Measurements from ENCODE around the gene SARS1. TPM values are rescaled to one million over a fixed set of nuclear protein-coding genes. Genes with fewer than 3 reads are reported as not detected.

The SARS1 gene
- total and polyA plus RNA-seq, 2 donors (not counting 1 experiment from before 2014, with no cell fraction given): 59.1 to 115 TPM

DNA sequence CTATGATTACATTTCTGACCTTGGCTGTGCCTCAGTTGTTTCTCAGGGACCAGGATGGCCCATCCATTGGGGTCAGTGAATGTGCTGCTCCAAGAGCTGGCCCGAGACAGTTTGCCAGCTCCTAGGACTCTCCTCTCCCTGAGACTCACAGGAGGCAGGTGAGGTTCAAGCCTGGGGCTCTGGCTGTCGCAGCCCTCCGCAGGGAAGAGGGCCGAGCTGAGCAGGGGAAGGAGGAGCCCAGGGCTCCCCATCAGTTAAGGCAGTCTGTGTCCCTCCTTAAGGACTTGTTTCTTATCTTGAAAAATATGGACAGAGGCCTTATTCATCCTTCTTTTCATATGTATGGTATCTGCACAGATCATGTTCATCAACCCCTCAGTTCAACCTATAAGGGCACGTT is 26.6 kb upstream of the SARS1 start:
- no peak overlapping the region for H3K9ac ChIP-seq (ENCODE audit: low read length)
- no peaks in the 10 kb centered on the region for H3K79me2 ChIP-seq (ENCODE audit: control insufficient read depth, insufficient read depth, low read length)
- H3K27ac Mint-ChIP-seq: no peak overlapping the region
- H3K4me3 Mint-ChIP-seq: no peak overlapping the region
- DNase-seq (no peak), ATAC-seq (ENCODE audit: low read depth) (no peak)
- no peaks in the 10 kb centered on the region for H3K36me3 ChIP-seq (replicated peaks in 1 of 2; ENCODE audit: control extremely low read depth in 1 of 2, control insufficient read depth in 1 of 2, extremely low read depth in 1 of 2, insufficient read depth in 2 of 2, low read length in 1 of 2)
- 58% methylated on average over 2 of the region's 5 CpGs for WGBS (ENCODE audit: insufficient coverage)
- peaks cover 27% of the 10 kb centered on the region for H3K27me3 Mint-ChIP-seq
- H3K4me2 ChIP-seq (replicated peaks; ENCODE audit: low read depth, low read length, poor library complexity, severe bottlenecking): no peak overlapping the region
- intact Hi-C loops (cut with micrococcal nuclease): no loop called here
- H3K9me3 Mint-ChIP-seq (ENCODE audit: insufficient read depth): no peaks in the 10 kb centered on the region
- no peaks in the 10 kb centered on the region for H3K9me3 ChIP-seq (ENCODE audit: control extremely low read depth in 1 of 3, control insufficient read depth in 2 of 3, insufficient read depth in 1 of 3, low read length in 2 of 3)
- CTCF ChIA-PET: no interaction called here
- no peak overlapping the region for H3K4me3 ChIP-seq (ENCODE audit: control extremely low read depth in 1 of 5, extremely low read depth in 1 of 5, insufficient read depth in 1 of 5, low read depth in 2 of 5, low read length in 4 of 5)
- TF ChIP-seq EZH2 (IDR thresholded peaks at IDR 0.05; ENCODE audit: borderline replicate concordance, insufficient read depth, low read depth, low read length, poor library complexity, severe bottlenecking): no peak
- TF ChIP-seq, protein P1, sequence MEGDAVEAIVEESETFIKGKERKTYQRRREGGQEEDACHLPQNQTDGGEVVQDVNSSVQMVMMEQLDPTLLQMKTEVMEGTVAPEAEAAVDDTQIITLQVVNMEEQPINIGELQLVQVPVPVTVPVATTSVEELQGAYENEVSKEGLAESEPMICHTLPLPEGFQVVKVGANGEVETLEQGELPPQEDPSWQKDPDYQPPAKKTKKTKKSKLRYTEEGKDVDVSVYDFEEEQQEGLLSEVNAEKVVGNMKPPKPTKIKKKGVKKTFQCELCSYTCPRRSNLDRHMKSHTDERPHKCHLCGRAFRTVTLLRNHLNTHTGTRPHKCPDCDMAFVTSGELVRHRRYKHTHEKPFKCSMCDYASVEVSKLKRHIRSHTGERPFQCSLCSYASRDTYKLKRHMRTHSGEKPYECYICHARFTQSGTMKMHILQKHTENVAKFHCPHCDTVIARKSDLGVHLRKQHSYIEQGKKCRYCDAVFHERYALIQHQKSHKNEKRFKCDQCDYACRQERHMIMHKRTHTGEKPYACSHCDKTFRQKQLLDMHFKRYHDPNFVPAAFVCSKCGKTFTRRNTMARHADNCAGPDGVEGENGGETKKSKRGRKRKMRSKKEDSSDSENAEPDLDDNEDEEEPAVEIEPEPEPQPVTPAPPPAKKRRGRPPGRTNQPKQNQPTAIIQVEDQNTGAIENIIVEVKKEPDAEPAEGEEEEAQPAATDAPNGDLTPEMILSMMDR (IDR thresholded peaks at IDR 0.05): no peak
- H3K27ac ChIP-seq (ENCODE audit: low read length in 2 of 2): no peak overlapping the region
- peaks cover 0 to 9% (median 2%) of the 10 kb centered on the region in 4 experiments for H3K27me3 ChIP-seq (replicated peaks in 1 of 4; ENCODE audit: control extremely low read depth in 1 of 4, control insufficient read depth in 3 of 4, insufficient read depth in 4 of 4, low read length in 3 of 4)
- no peaks in the 10 kb centered on the region for H3K4me1 ChIP-seq (ENCODE audit: control insufficient read depth in 2 of 2, insufficient read depth in 2 of 2, low read length in 2 of 2)
- H3K4me1 Mint-ChIP-seq: no peaks in the 10 kb centered on the region
- POLR2A ChIA-PET: no interaction called here
- no peaks in the 10 kb centered on the region for H4K20me1 ChIP-seq (ENCODE audit: control insufficient read depth, insufficient read depth, low read length, poor library complexity, severe bottlenecking)
- H2AFZ ChIP-seq (ENCODE audit: insufficient read depth, low read depth, low read length, poor library complexity, severe bottlenecking): no peak overlapping the region

DNA sequence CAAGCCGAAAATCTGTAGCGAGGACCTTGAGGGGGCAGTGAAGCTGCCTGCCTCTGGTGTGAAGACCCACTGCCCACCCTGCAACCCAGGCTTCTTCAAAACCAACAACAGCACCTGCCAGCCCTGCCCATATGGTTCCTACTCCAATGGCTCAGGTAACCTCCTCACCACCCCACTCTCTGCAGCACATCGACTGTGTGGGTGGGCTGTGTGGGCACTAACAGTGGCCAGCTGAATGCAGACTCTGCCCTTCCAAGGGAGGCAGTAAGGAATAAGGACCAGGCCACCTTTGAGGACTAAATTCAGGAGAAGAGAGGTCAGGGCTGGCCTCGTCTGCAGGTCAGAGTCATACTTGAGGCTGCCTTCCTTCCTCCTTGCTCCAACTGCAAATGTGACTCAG is 25.5 kb upstream of the SARS1 start:
- Histone ChIP-seq H4K20me1 (ENCODE audit: control insufficient read depth, insufficient read depth, low read length, poor library complexity, severe bottlenecking) (no peaks in the 10 kb centered on the region), H3K4me3 (ENCODE audit: control extremely low read depth in 1 of 5, extremely low read depth in 1 of 5, insufficient read depth in 1 of 5, low read depth in 2 of 5, low read length in 4 of 5) (no peak overlapping the region), H2AFZ (ENCODE audit: insufficient read depth, low read depth, low read length, poor library complexity, severe bottlenecking) (no peak overlapping the region), H3K27ac (ENCODE audit: low read length in 2 of 2) (no peak overlapping the region), H3K79me2 (ENCODE audit: control insufficient read depth, insufficient read depth, low read length) (no peaks in the 10 kb centered on the region), H3K4me1 (ENCODE audit: control insufficient read depth in 2 of 2, insufficient read depth in 2 of 2, low read length in 2 of 2) (peaks cover 0 to 3% of the 10 kb centered on the region in 2 donors), H3K36me3 (replicated peaks in 1 of 2; ENCODE audit: control extremely low read depth in 1 of 2, control insufficient read depth in 1 of 2, extremely low read depth in 1 of 2, insufficient read depth in 2 of 2, low read length in 1 of 2) (no peaks in the 10 kb centered on the region), H3K4me2 (replicated peaks; ENCODE audit: low read depth, low read length, poor library complexity, severe bottlenecking) (no peak overlapping the region), H3K9me3 (ENCODE audit: control extremely low read depth in 1 of 3, control insufficient read depth in 2 of 3, insufficient read depth in 1 of 3, low read length in 2 of 3) (no peaks in the 10 kb centered on the region), H3K27me3 (replicated peaks in 1 of 4; ENCODE audit: control extremely low read depth in 1 of 4, control insufficient read depth in 3 of 4, insufficient read depth in 4 of 4, low read length in 3 of 4) (peaks cover 0 to 9% (median 2%) of the 10 kb centered on the region in 4 experiments), H3K9ac (ENCODE audit: low read length) (no peak overlapping the region)
- no peaks in the 10 kb centered on the region for H3K9me3 Mint-ChIP-seq (ENCODE audit: insufficient read depth)
- H3K27ac Mint-ChIP-seq: no peak overlapping the region
- CTCF ChIA-PET: no interaction called here
- H3K27me3 Mint-ChIP-seq: peaks cover 27% of the 10 kb centered on the region
- intact Hi-C loops (cut with micrococcal nuclease): no loop called here
- no peak overlapping the region for H3K4me3 Mint-ChIP-seq
- no peaks in the 10 kb centered on the region for H3K4me1 Mint-ChIP-seq
- DNase-seq: no peak
- 86% methylated on average over 3 of the region's 4 CpGs for WGBS (ENCODE audit: insufficient coverage)
- POLR2A ChIA-PET: no interaction called here
- TF ChIP-seq, protein P1 (IDR thresholded peaks at IDR 0.05): no peak
- no peak for TF ChIP-seq EZH2 (IDR thresholded peaks at IDR 0.05; ENCODE audit: borderline replicate concordance, insufficient read depth, low read depth, low read length, poor library complexity, severe bottlenecking)
- no peak for ATAC-seq (ENCODE audit: low read depth)

Measured in B cell (primary cell).